NCI-H1930 (cell line): ENCODE measurements around the gene MDFIC2.
"Not testable (repeated sequence)": the region's sequence is repeated elsewhere in the genome, so short reads cannot be mapped to it uniquely, and the experiment has no call there.

Source experiments
- DNase-seq, 2 experiments: peaks; one replicate each; lab custom pipeline; 2025; lab: John Stamatoyannopoulos, UW

MDFIC2 gene

DNA sequence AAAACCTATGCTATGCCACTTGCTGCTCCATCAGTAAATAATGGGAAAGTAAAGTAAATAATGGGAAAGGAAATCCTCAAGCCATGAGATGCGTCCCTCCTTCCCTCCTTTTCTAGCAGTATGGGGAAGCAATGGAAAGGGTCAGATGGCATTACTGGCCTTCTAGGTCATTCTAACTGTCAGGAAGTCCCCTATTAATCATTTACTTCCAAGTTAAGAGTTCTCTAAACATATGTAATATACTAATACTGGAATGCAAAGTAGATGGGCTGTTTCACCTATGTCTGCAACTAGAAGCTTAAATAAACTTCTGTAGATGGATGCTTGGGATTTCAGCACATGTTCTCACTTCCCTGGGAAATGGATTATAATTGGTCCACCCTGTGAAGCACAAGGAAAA, 55.9 kb downstream of the MDFIC2 start:
- DNase-seq = no peak

DNA sequence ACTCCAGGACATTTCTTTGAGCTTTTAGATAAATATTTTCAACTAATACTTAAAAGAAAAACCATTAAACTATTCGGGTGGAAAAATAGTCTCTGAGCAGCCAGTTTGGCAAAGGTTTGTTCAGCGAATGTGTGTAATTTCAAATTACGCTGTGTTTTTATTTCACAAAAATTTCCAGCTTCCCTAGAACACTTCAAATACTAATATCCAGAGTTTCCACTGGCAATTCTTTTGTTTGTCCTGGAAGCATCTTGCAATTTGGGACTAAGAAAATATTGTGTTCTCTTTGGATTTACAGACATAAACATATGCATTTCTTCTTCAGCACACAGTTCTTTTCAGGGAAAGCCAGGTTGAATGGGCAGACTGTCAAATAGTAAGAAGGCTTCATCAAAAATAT, 61.9 kb downstream of the MDFIC2 start:
- DNase-seq = no peak

DNA sequence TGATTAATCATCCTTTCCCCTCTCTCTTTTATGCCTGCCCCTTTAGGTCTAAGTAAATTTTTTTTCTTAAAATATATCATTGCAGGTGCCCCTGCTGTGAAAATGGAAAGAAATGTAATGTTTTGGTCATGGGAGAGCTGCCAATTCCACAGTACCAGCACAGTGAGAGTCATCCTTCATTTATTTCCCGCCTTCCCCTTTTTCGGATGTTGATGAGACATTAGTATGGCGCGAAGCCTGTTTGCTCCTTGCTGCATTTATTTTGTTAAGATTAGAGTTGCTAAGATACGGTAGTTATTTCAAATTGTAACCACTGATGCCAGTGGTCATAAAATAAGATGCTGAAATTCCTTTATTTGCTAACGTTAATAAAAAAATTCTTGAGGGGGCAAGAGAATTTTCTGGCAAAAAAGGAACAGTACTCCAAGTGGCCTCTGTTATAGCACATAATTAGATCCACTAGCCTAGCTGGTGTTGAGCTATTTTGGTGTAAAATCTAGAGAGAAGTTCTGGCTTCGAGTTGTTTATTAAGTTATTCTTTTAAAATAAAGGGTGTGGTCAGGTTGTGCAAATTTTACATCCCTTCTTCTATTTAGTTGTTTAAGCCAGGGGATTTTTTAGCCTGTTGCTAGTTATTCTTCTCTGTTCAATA, 62.8 kb downstream of the MDFIC2 start:
- no peak for DNase-seq

DNA sequence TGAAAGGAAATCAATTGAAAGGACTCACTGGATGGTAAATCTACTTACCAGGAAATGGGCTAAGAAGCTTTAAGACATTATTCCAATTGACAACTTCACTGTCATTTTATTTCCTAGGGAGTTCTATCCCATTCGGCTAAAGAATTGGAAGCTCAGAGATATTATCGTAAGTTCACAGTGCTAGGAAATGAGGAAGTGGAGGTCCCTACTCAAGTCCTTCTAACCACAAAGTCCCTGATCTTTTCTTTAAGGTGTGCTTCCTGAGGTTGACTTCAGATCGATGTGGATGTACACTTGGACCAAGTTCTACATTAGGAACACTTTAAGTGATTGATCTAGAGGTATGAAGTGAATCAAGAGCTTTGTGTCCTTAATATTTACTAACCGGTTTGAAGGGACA, 63.6 kb downstream of the MDFIC2 start:
- DNase-seq = no peak

DNA sequence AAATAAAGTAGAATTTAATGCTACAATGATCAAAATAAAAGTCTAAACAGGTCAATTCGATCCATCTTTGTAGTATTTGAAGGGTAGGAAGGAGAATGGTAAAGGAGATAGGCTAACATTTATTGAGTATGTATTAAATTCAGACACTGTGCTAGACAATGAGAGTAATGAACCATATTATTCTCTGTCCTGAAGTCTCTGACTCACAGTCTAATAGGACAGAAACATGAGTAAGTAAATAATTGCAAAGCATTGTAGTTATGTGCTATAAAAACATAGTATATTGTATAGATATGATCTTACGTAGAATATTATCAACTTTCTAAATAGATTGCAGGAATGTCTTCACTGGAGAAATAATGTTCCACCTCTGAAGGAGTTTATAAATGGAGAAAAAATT, 64.5 kb downstream of the MDFIC2 start:
- no peak for DNase-seq

DNA sequence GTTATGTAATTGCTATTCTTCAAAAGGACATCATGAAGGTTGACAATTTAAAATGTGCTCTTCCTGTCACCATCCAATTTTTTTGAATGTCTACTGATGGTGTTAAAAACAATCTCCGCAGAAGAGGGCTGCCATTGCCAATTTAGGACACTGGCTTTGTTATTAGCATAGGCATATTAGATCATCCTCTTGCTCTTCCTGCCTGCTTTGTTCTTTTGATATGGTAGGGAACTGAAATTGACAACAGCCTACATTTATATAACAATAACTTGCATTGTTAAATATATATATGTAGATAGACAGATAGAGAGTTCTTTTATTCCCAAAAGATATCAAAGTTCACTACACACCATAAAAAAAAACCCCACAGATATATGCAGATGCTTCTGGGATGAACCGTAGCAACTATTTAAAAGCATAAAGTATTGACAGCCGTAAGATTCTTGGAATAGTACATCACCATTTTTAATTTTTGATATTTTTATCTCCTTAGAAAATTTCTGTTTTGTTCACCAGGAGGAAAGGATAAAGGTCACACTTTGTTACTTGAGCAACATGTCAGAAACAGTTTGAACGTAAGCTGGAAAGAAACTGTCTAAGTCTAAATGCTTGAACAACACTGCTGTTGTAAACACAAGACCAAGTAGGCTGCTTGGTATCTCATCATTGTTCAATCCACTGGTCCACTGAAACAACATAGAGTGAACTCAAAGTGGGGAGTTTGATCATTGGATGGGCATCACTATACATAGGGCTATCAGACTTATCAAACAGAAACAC, 66.5 kb downstream of the MDFIC2 start:
- no peak for DNase-seq

DNA sequence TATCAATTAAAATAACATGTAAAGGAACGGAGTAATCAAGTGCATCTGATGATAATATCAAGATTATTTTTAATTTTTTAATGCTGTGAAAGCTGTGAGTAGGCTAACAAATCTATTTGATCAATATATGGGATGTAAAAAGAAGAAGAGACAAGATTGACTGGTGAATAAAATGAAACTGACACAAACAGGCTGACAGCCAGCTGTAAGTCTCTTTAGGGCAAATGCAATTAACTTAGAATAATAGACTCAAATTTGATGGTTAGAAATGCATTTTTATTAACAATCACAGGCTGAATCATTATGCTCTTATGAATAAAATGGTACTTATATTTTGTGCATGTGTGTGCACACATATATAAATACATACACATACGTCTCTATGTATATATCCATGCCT, 68.0 kb downstream of the MDFIC2 start:
- DNase-seq = no peak

DNA sequence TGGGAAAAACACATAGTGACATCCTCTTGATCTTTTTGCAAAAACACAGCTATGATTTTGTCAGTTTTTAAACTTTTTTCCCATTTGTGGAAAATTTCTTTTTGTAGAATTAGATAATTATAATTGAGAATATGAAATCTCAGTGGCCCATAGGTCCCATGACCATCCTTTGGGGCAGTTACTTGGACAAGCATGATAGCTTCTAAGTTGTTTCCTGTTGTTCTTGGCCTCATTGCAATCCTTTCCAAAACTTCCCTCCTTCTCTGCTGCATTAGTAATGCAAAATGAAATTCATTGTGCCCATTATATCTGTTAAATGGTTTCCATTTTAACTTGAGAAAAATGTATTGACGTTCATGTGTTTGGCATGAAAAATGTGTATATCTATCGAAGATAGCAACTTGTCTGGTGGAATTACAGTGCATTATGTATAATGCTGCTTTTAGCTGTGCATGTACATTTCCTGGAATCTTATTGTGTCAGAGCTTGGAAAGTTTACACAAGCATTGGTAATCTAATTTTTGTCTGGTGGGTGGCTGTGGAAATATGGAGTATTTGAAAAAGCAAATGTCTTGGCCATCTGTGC, 70.0 kb downstream of the MDFIC2 start:
- DNase-seq = no peak

DNA sequence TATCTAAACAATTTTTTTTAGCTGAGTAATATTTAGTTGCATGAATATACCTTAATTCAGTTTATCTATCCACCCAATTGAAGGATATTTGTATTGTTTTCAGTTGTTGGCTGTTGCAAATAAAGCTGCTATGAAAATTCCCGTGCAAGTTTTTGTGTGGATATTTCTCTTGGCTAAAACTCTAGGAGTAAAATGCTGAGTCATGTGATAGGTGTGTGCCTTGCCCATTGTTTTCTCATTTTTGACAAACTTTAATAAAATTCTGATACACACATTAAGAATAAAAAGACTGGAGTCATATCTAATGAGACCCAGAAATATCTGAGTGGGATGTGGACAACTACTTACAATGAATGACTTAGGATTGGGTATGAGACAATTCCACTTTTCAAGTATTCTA, 78.6 kb downstream of the MDFIC2 start:
- DNase-seq = no peak

DNA sequence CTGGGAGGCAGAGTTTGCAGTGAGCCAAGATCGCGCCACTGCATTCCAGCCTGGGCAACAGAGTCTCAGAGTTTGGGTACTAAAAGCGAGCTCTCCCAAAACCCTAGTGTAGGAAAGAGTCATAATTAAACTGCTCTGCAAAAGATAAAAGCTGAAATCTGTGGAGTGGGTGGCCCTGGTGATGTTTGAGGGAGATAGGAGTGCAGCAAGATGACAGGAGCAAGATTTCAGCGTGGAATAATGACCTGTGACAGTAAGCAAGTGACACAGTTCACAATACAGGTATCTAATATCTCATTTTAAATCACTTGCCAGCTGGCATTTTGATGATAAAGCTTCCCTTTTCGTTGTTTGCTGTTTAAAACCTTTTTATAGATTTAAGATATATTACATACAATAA, 79.3 kb downstream of the MDFIC2 start:
- no peak for DNase-seq

DNA sequence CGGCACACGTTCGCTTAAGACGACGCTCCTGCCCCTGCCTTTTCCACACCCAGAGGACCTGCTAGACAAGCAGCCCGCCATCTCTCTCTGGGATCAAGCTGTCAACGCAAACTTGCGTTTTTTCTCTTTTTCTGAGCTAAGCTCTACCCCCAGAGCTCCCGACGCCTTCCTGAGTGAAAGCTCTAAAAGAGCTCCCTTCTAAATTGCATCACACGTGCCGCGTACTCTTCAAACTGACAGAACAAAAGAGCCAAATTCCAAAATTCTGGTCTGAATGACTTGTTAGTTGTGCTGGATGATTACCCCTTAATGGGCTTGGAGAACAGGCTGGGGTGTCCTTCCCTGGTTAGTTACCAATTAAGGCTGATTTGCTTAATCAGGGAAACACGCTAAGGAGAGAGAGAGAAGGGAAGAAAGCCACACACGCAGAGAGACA, 81.2 kb downstream of the MDFIC2 start:
- no peak for DNase-seq

DNA sequence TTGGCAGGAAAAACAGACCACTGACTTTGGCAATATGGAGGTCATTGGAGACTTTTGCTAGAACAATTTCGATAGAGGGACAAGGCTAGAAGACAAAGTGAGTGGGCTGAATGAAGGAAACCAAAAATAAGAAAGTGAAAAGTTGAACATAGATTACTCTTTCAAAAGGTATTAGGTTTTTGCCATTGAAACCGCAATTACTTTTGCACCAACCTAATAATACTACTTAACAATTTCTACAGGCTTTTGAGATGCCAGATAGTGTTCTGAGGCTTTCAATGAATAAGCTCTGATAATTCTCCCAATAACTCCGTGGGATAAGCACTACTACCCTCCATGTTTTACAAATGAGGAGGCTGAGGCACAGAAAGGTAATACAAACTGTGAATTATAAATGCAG, 85.0 kb downstream of the MDFIC2 start:
- DNase-seq = no peak

DNA sequence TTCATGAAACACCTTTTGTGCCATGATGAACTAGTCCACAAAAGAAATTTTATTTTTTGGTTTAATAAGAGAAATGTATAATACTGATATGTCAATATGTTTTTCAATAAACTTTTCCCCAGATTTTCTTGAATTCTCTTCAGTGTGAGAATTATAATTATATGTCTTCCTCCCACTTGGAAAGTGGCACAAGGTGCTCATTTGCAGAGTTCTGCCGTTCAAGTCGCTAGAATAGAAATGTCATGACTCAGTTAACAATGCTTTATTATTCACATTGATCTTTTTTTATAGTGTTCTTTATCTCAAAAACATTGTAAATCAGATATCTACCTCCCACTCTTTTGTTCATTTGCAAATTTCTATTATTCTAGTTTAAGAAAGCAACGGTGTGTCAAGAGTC, 87.3 kb downstream of the MDFIC2 start:
- no peak for DNase-seq

DNA sequence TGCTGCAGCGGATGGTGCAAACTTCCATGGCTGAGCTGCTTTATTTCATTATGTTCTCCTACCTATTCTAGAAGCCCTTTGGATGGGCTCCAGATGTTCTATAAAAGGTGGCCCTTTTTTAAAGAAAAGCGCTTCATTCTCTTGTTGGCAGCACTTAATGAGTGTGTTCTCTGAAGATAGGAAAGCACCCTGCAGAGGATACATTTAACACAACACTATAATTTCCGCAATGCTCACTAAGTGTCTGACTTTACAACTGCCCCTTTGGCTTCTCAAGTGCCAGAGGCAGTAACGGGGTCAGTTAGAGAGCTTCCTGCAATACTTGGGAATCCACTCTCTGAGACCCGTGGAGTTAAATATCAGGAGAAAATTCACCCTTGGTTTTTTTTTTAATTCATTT, 88.1 kb downstream of the MDFIC2 start:
- DNase-seq = no peak

DNA sequence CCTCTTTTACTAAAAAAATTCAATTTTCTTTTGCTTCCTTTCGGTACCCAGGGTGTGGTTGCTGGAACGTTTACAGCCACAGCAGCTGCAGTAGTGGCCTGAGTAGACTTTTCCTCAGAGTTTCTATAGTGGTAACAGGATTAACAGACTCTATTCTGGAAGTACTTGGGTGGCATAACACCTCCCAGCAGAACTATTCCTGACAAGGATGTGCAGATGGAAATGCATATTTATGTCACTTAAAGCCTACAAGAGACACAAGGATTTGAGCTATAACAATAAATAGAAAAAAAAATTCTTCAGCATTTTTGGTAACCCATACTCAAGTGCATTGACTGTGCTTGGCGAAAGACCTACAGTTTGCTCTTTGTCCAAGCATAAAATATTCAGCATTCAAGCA, 94.0 kb downstream of the MDFIC2 start:
- DNase-seq = no peak

DNA sequence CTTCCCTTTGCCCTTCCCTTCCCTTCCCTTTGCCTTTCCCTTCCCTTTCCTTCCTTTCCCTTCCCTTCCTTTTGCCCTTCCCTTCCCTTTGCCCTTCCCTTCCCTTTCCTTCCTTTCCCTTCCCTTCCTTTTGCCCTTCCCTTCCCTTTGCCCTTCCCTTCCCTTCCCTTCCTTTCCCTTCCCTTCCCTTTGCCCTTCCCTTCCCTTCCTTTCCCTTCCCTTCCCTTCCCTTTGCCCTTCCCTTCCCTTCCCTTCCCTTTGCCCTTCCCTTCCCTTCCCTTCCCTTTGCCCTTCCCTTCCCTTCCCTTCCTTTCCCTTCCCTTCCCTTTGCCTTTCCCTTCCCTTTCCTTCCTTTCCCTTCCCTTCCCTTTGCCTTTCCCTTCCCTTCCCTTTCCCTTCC, 101.2 kb downstream of the MDFIC2 start:
- not testable (repeated sequence) for DNase-seq

DNA sequence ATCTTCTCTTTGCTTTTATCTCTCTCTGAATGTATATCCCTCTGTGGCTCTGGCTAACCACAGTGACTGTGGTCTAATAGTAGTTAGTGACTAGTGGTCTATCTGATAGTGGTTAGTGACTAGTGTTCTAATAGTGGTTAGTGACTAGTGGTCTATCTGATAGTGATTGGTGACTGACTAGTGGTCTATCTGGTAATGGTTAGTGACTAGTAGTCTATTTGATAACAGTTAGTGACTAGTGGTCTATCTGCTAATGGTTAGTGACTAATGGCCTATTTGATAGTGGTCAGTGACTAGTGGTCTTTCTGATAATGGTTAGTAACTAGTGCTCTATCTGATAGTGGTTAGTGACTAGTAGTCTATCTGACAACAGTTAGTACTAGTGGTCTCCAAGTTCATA, 110.5 kb downstream of the MDFIC2 start:
- DNase-seq = no peak

DNA sequence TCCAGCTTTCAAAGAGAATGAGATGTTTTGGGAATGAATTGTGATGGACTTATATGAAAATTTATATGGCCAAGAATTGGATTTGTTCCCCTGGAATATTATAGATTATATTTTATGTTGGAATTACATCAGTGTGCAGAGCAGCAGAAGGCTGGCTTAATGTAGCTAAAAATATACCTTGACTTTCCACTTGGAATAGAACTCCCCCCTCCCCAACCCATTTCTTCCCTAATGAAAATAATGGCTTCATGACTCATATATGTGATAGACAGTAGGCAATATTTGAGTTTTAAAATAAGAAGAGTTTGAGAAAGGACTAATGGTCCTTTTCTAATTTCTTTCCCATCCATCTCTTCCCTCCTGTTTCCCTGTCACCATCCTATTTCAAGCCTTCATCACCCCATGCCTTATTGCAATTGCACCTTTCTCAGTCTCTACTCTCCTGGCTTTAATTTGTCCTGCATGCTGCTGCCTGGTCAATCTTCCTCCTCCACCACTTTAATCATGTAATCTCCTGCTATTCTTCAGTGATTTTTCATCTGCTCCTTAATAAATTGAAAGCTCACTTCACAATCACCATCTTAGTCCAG, 122.5 kb downstream of the MDFIC2 start:
- DNase-seq = no peak

DNA sequence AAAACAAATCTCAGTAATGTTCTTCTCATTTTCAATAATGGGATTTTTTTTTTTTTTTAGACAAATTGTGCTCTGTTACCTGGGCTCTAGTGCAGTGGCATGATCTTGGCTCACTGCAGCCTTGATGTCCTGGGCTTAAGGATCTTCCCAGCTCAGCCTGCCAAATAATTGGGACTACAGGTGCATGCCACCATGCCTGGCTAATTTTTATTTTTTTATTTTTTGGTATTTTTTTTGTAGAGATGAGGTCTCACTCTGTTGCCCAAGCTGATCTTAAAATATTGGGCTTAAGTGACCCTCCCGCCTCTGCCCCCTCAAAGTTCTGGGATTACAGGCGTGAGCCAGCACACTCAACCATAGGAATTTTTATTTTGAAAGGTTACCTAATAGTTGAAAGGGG, 126.2 kb downstream of the MDFIC2 start:
- no peak for DNase-seq

DNA sequence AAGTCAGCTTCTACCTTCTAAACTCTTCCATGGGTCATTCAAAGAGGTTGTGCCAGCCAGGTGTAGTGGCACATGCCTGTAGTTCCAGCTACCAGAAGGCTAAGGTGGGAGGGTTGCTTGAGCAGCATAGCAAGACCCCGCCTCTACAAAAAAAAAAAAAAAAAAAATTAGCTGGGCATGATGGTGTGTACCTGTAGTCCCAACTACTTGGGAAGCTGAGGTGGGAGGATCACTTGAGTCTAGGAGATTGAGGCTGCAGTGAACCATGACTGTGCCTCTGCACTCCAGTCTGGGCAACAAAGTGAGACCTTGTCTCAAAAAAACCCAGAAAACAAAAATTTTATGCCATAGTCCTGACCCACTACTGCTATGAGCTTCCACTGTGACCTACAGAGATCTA, 126.8 kb downstream of the MDFIC2 start:
- DNase-seq = no peak

DNA sequence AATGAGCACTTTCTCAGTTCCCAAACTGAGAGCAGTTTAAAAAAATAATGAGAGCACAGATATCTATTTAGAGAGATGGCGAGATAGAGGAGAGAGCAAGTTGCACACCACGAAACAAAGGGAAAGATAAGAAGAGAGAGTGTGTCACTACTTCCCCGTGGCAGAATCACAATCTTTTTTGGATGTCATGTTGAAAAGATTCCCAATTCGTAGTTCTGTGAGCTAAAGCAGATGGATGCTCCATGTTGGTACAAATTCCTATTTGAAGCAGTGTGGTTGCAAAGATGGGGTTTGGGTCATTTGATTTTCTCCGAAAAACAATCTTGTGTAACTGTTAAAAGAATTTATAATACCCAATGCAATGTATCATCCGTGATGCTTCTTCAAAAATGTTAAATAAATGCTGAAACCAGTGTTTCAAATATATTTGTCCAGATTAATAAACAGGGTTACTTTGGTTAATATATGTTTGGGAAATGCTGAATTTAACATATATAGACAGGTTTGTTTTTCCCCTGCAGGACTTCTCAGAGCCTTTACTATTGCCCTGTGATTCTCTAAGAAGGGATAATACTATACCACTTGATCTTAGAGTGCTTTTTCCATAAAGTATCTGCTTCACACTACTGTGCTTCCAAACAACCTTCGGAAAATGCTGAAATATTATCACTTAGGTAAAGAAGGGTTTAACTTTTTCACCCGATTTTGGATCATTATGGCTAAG, 128.5 kb downstream of the MDFIC2 start:
- DNase-seq = no peak

DNA sequence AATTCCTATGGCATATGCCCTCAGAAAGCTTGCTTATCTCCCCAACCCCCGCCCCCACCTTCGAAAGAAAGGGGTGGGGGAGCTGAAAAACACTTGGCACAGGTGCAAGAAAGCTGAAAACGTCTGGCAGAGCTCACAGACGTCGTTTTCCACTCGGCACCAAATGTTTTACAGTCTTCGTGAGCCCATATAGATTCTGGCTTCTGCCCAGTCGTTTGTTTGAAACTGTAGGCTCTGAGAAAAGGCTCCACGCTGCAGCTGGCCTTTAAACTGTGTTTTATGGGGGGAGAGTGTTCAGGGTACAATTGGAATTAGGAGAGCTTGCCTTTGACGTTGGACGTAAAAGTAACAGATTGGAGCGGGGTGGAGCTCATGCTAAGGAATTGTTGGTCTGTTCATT, 130.3 kb downstream of the MDFIC2 start:
- DNase-seq = no peak
